ENCODE results near the gene CREG2.

DNA sequence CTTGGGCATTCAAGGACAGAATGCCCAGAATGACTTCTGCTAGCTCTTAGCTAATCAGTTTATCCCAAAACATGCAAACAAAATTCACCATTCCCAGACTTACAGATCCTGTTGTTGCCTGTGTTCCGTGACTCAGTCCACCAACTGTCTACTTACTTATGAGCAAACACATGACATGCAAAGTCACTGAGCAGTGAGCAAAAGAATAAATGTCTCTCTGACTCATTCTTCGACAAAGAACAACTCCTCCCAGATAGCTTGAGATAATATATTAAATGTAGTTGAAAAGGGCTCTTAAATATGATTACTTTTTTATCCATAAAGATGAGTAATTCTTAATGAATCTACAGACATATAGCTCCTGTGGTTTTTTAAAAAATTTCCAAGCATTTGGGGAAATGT lies 9.0 kb upstream of the CREG2 start:
- TF ChIP-seq EZH2 (IDR thresholded peaks at IDR 0.05; ENCODE audit: insufficient read depth, poor library complexity, severe bottlenecking) (no peak), EZH2phosphoT487 (IDR thresholded peaks at IDR 0.05; ENCODE audit: insufficient read depth, low read depth) (no peak)

All from GM23248 (cell line).